ENCODE data around the gene CD58.

CD58 gene

GRCh38 chr1:116465845-116466685 is 104.8 kb downstream of the CD58 start:
- no peak for DNase-seq

- no peak for DNase-seq
Measured at GRCh38 chr1:116465477-116465844, 105.4 kb downstream of the CD58 start.
